Mammary epithelial cell (primary cell): ENCODE measurements around the gene FOXR1.

Experiments
- CTCF ChIP-seq, 2 donors: IDR thresholded peaks in 1 of 2; conservative IDR thresholded peaks in 1 of 2; 2 replicates each; pipeline ENCODE4 v1.5.1; 2011 to 2012; ENCODE audit warnings: inconsistent platforms in 2 of 2, low read length in 2 of 2, mild to moderate bottlenecking in 2 of 2, control low read depth in 1 of 2, low read depth in 1 of 2; ENCODE audit not compliant: insufficient read depth in 1 of 2; ENCODE audit errors: extremely low read depth in 1 of 2
- EZH2 ChIP-seq: IDR thresholded peaks from 2 replicates; pipeline ENCODE4 v1.6.1; 2012; ENCODE audit warnings: low read length, inconsistent platforms, borderline replicate concordance

- TF ChIP-seq CTCF (conservative IDR thresholded peaks at IDR 0.05 in 1 of 2, IDR thresholded peaks at IDR 0.05 in 1 of 2; ENCODE audit: extremely low read depth in 1 of 2, insufficient read depth in 1 of 2, low read depth in 1 of 2, low read length in 2 of 2) = no peak
- no peak for TF ChIP-seq EZH2
These were observed 58.4 kb downstream of the FOXR1 start for GRCh38 chr11:119030029-119030328.
